ENCODE results near the gene DPH7. TPM values are rescaled to one million over a fixed set of nuclear protein-coding genes. Genes with fewer than 3 reads are reported as not detected.
"Not testable (repeated sequence)": the region's sequence is repeated elsewhere in the genome, so short reads cannot be mapped to it uniquely, and the experiment has no call there.

Gene DPH7
- total RNA-seq, 1 donor from 2014 or later: 37.6 TPM

GRCh38 chr9:137519553-137519952, 59.2 kb downstream of the DPH7 start:
- Histone ChIP-seq H2AFZ (replicated peaks) (no peak overlapping the region), H4K20me1 (ENCODE audit: low read depth) (no peaks in the 10 kb centered on the region), H3K27me3 (no peaks in the 10 kb centered on the region), H3K36me3 (no peaks in the 10 kb centered on the region), H3K4me2 (no peak overlapping the region), H3K9ac (no peak overlapping the region), H3K9me3 (ENCODE audit: low read depth) (no peaks in the 10 kb centered on the region), H3K4me1 (no peaks in the 10 kb centered on the region), H3K79me2 (ENCODE audit: low read depth) (no peaks in the 10 kb centered on the region), H3K4me3 (no peak overlapping the region), H3F3A (ENCODE audit: low read depth) (no peaks in the 10 kb centered on the region), H3K27ac (no peak overlapping the region)
- Mint-ChIP-seq H3K9me3 (peaks cover 3% of the 10 kb centered on the region), H3K4me3 (no peak overlapping the region), H3K27me3 (ENCODE audit: insufficient read depth, low read depth) (peaks cover 5% of the 10 kb centered on the region), H3K36me3 (no peaks in the 10 kb centered on the region), H3K4me1 (no peaks in the 10 kb centered on the region), H3K27ac (no peak overlapping the region)
- no peak for DNase-seq (ENCODE audit: low spot score)
- no peak for TF ChIP-seq EZH2phosphoT487 (IDR thresholded peaks at IDR 0.05)
- no peak for TF ChIP-seq EZH2 (IDR thresholded peaks at IDR 0.05)
- TF ChIP-seq CTCF (IDR thresholded peaks at IDR 0.05): no peak

- H3K9me3 ChIP-seq (ENCODE audit: low read depth); H4K20me1 ChIP-seq (ENCODE audit: low read depth); H3F3A ChIP-seq (ENCODE audit: low read depth); H3K27me3 Mint-ChIP-seq (ENCODE audit: insufficient read depth, low read depth); DNase-seq (ENCODE audit: low spot score); H3K9me3 Mint-ChIP-seq; H3K79me2 ChIP-seq (ENCODE audit: low read depth); H3K27me3 ChIP-seq; H3K4me3 Mint-ChIP-seq; H3K4me1 Mint-ChIP-seq; H2AFZ ChIP-seq (replicated peaks); H3K36me3 ChIP-seq; H3K27ac Mint-ChIP-seq; H3K27ac ChIP-seq; H3K4me1 ChIP-seq; H3K9ac ChIP-seq; H3K4me3 ChIP-seq; H3K36me3 Mint-ChIP-seq; H3K4me2 ChIP-seq: not testable (repeated sequence)
These were observed 59.9 kb downstream of the DPH7 start for GRCh38 chr9:137518661-137519459.

GRCh38 chr9:137516144-137516917, 62.4 kb downstream of the DPH7 start:
- no peak overlapping the region for H3K27ac ChIP-seq
- Mint-ChIP-seq H3K4me3 (no peak overlapping the region), H3K36me3 (no peaks in the 10 kb centered on the region), H3K4me1 (peaks cover 8% of the 10 kb centered on the region), H3K27ac (no peak overlapping the region), H3K27me3 (ENCODE audit: insufficient read depth, low read depth) (peaks cover 4% of the 10 kb centered on the region), H3K9me3 (peaks cover 5% of the 10 kb centered on the region)
- H3K4me1 ChIP-seq: no peaks in the 10 kb centered on the region
- H3F3A ChIP-seq (ENCODE audit: low read depth): no peaks in the 10 kb centered on the region
- no peak for TF ChIP-seq EZH2phosphoT487 (IDR thresholded peaks at IDR 0.05)
- TF ChIP-seq EZH2 (IDR thresholded peaks at IDR 0.05): no peak
- no peak for TF ChIP-seq CTCF (IDR thresholded peaks at IDR 0.05)
- no peak overlapping the region for H3K4me3 ChIP-seq
- no peaks in the 10 kb centered on the region for H3K9me3 ChIP-seq (ENCODE audit: low read depth)
- no peaks in the 10 kb centered on the region for H4K20me1 ChIP-seq (ENCODE audit: low read depth)
- no peak overlapping the region for H3K9ac ChIP-seq
- H3K79me2 ChIP-seq (ENCODE audit: low read depth): no peaks in the 10 kb centered on the region
- H3K27me3 ChIP-seq: no peaks in the 10 kb centered on the region
- no peak for DNase-seq (ENCODE audit: low spot score)
- no peak overlapping the region for H2AFZ ChIP-seq (replicated peaks)
- no peaks in the 10 kb centered on the region for H3K36me3 ChIP-seq
- H3K4me2 ChIP-seq: no peak overlapping the region

- DNase-seq (ENCODE audit: low spot score): no peak
- peaks cover 4% of the 10 kb centered on the region for H3K27me3 Mint-ChIP-seq (ENCODE audit: insufficient read depth, low read depth)
- Histone ChIP-seq H2AFZ (replicated peaks) (no peak overlapping the region), H3F3A (ENCODE audit: low read depth) (no peaks in the 10 kb centered on the region), H3K36me3 (no peaks in the 10 kb centered on the region), H3K27me3 (no peaks in the 10 kb centered on the region), H3K4me2 (no peak overlapping the region), H3K9ac (no peak overlapping the region), H3K27ac (no peak overlapping the region), H4K20me1 (ENCODE audit: low read depth) (no peaks in the 10 kb centered on the region), H3K9me3 (ENCODE audit: low read depth) (no peaks in the 10 kb centered on the region), H3K4me3 (no peak overlapping the region), H3K4me1 (no peaks in the 10 kb centered on the region), H3K79me2 (ENCODE audit: low read depth) (no peaks in the 10 kb centered on the region)
- H3K4me3 Mint-ChIP-seq: no peak overlapping the region
- H3K27ac Mint-ChIP-seq: no peak overlapping the region
- peaks cover 8% of the 10 kb centered on the region for H3K4me1 Mint-ChIP-seq
- peaks cover 5% of the 10 kb centered on the region for H3K9me3 Mint-ChIP-seq
- no peaks in the 10 kb centered on the region for H3K36me3 Mint-ChIP-seq
- TF ChIP-seq EZH2phosphoT487 (IDR thresholded peaks at IDR 0.05): no peak
- no peak for TF ChIP-seq EZH2 (IDR thresholded peaks at IDR 0.05)
- no peak for TF ChIP-seq CTCF (IDR thresholded peaks at IDR 0.05)
These were observed 63.4 kb downstream of the DPH7 start for GRCh38 chr9:137515338-137515724.
